ENCODE results near the gene TMEM151B. TPM values are rescaled to one million over a fixed set of nuclear protein-coding genes. Genes with fewer than 3 reads are reported as not detected.

The TMEM151B gene
- total and polyA plus RNA-seq, 2 of the 13 experiments (the other 11 are each of a cell fraction or from before 2014, with no cell fraction given), result not detected

- TF ChIP-seq ISX (CRISPR knock-in tag; conservative IDR thresholded peaks at IDR 0.05), result peak; percentile 59; the same call in 1 of the 2 replicates
- no peak for TF ChIP-seq MTF1 (CRISPR knock-in tag; IDR thresholded peaks at IDR 0.05)
- TF ChIP-seq IRF2 (CRISPR knock-in tag; IDR thresholded peaks at IDR 0.05), result peak; percentile 67; the same call in 1 of the 2 replicates
- TF ChIP-seq, protein P1, sequence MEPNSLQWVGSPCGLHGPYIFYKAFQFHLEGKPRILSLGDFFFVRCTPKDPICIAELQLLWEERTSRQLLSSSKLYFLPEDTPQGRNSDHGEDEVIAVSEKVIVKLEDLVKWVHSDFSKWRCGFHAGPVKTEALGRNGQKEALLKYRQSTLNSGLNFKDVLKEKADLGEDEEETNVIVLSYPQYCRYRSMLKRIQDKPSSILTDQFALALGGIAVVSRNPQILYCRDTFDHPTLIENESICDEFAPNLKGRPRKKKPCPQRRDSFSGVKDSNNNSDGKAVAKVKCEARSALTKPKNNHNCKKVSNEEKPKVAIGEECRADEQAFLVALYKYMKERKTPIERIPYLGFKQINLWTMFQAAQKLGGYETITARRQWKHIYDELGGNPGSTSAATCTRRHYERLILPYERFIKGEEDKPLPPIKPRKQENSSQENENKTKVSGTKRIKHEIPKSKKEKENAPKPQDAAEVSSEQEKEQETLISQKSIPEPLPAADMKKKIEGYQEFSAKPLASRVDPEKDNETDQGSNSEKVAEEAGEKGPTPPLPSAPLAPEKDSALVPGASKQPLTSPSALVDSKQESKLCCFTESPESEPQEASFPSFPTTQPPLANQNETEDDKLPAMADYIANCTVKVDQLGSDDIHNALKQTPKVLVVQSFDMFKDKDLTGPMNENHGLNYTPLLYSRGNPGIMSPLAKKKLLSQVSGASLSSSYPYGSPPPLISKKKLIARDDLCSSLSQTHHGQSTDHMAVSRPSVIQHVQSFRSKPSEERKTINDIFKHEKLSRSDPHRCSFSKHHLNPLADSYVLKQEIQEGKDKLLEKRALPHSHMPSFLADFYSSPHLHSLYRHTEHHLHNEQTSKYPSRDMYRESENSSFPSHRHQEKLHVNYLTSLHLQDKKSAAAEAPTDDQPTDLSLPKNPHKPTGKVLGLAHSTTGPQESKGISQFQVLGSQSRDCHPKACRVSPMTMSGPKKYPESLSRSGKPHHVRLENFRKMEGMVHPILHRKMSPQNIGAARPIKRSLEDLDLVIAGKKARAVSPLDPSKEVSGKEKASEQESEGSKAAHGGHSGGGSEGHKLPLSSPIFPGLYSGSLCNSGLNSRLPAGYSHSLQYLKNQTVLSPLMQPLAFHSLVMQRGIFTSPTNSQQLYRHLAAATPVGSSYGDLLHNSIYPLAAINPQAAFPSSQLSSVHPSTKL (CRISPR knock-in tag; IDR thresholded peaks at IDR 0.05), result peak; percentile 66
- no peak for TF ChIP-seq PLSCR1 (CRISPR knock-in tag; IDR thresholded peaks at IDR 0.05; ENCODE audit: borderline replicate concordance)
- peak; percentile 98 for TF ChIP-seq ARNTL (CRISPR knock-in tag; IDR thresholded peaks at IDR 0.05)
- TF ChIP-seq NFRKB (IDR thresholded peaks at IDR 0.05), result no peak
- no peak for TF ChIP-seq JUN (CRISPR knock-in tag; IDR thresholded peaks at IDR 0.05)
- TF ChIP-seq NKX3-1 (CRISPR knock-in tag; IDR thresholded peaks at IDR 0.05), result peak; percentile 75; the same call in 1 of the 2 replicates
- no peak for TF ChIP-seq NCOA1 (CRISPR knock-in tag; IDR thresholded peaks at IDR 0.05)
- TF ChIP-seq, protein P2, sequence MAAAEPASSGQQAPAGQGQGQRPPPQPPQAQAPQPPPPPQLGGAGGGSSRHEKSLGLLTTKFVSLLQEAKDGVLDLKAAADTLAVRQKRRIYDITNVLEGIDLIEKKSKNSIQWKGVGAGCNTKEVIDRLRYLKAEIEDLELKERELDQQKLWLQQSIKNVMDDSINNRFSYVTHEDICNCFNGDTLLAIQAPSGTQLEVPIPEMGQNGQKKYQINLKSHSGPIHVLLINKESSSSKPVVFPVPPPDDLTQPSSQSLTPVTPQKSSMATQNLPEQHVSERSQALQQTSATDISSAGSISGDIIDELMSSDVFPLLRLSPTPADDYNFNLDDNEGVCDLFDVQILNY (CRISPR knock-in tag; conservative IDR thresholded peaks at IDR 0.05), result peak; percentile 60; the same call in 1 of the 2 replicates
- no peak for TF ChIP-seq ZBTB33 (CRISPR knock-in tag; IDR thresholded peaks at IDR 0.05)
- no peak for TF ChIP-seq ZNF570 (CRISPR knock-in tag; IDR thresholded peaks at IDR 0.05; ENCODE audit: borderline replicate concordance)
- peak; percentile 93; the same call in 1 of the 2 replicates for TF ChIP-seq ZNF616 (CRISPR knock-in tag; IDR thresholded peaks at IDR 0.05; ENCODE audit: low read depth)
- no peak for TF ChIP-seq ARID2 (CRISPR knock-in tag; IDR thresholded peaks at IDR 0.05; ENCODE audit: borderline replicate concordance)
- no peak for TF ChIP-seq ZBTB20 (CRISPR knock-in tag; IDR thresholded peaks at IDR 0.05; ENCODE audit: borderline replicate concordance, low read depth)
- TF ChIP-seq, protein P3, sequence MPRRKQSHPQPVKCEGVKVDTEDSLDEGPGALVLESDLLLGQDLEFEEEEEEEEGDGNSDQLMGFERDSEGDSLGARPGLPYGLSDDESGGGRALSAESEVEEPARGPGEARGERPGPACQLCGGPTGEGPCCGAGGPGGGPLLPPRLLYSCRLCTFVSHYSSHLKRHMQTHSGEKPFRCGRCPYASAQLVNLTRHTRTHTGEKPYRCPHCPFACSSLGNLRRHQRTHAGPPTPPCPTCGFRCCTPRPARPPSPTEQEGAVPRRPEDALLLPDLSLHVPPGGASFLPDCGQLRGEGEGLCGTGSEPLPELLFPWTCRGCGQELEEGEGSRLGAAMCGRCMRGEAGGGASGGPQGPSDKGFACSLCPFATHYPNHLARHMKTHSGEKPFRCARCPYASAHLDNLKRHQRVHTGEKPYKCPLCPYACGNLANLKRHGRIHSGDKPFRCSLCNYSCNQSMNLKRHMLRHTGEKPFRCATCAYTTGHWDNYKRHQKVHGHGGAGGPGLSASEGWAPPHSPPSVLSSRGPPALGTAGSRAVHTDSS (CRISPR knock-in tag; conservative IDR thresholded peaks at IDR 0.05), result 0 out of 2 replicates have a peak, but pooled peaks have one; percentile 32
- TF ChIP-seq ZNF24 (IDR thresholded peaks at IDR 0.05), result no peak
- no peak for TF ChIP-seq HOXA7 (CRISPR knock-in tag; IDR thresholded peaks at IDR 0.05)
- 0 out of 2 replicates have a peak, but pooled peaks have one; percentile 57 for TF ChIP-seq CENPT (CRISPR knock-in tag; IDR thresholded peaks at IDR 0.05; ENCODE audit: low read depth)
- no peak for TF ChIP-seq SCMH1 (CRISPR knock-in tag; IDR thresholded peaks at IDR 0.05; ENCODE audit: borderline replicate concordance)
Observed at GRCh38 chr6:44223319-44224028, 46.8 kb upstream of the TMEM151B start, which contains the start of gene SLC29A1 (continued).

Measured in HepG2 (cell line).